K562 (cell line): ENCODE data around the gene RECK. TPM values are rescaled to one million over a fixed set of nuclear protein-coding genes. Genes with fewer than 3 reads are reported as not detected.

Experiments used
- ATAC-seq: fragments of 200-7000 bp; cut with Tn5 transposase; 3 replicates; pipeline ENCODE4 v1.9.1; 2020; ENCODE audit warnings: moderate library complexity
- BruUV-seq: library from RNA; stranded (reverse); fragments of 400-500 nt; replicated peaks from 2 replicates; lab custom pipeline; 2021; lab: Mats Ljungman, UMichigan
- CTCF ChIA-PET: fragments of 300-600 bp; formaldehyde crosslinking; extraction: SDS; loops from one replicate; lab custom pipeline; 2021; ENCODE audit warnings: low intra/inter-chr PET ratio; lab: Yijun Ruan, JAX
- POLR2A ChIA-PET: fragments of 300-600, 350-650 bp; sonication (Branson Sonifier 250); formaldehyde crosslinking; extraction: SDS; loops from one replicate; lab custom pipeline; 2021; ENCODE audit warnings: antibody characterized with exemption, inconsistent platforms; lab: Yijun Ruan, JAX
- DNase-seq, 4 experiments: peaks; one replicate each; pipeline versions ENCODE4 v3.0.0 to v3.0.0-alpha.2; 2011 to 2018; ENCODE audit warnings: low spot score in 3 of 4, mixed read lengths in 3 of 4; ENCODE audit errors: extremely low read depth in 1 of 4
- FAIRE-seq: peaks from 2 replicates; lab custom pipeline; 2011; peaks lifted over from hg19 to GRCh38; lab: Jason Lieb, UNC
- H2AFZ ChIP-seq: 2 replicates; pipeline ENCODE4 v1.6.0; 2011; ENCODE audit warnings: low read depth, low read length, control low read depth, inconsistent platforms
- H3K27ac ChIP-seq: fragments of 200-600 bp; 3 replicates; pipeline ENCODE4 v1.8.0; 2011; ENCODE audit warnings: low read depth, mild to moderate bottlenecking, control low read depth, inconsistent platforms, low read length, moderate library complexity, mixed read lengths; ENCODE audit errors: extremely low read depth
- H3K27me3 ChIP-seq, 2 experiments: fragments of 300-600 bp in 1 of 2; 2 replicates in 1 of 2; 3 replicates in 1 of 2; pipeline versions ENCODE4 v1.6.0 to v1.8.0; 2011; ENCODE audit warnings: inconsistent platforms in 2 of 2, low read length in 2 of 2, mild to moderate bottlenecking in 1 of 2, mixed read lengths in 1 of 2, moderate library complexity in 1 of 2; ENCODE audit not compliant: control insufficient read depth in 2 of 2, insufficient read depth in 2 of 2
- H3K36me3 ChIP-seq: fragments of 300-600 bp; 3 replicates; pipeline ENCODE4 v1.8.0; 2011; ENCODE audit warnings: mild to moderate bottlenecking, low read length, inconsistent platforms; ENCODE audit not compliant: control insufficient read depth, insufficient read depth
- H3K4me1 ChIP-seq, 2 experiments: fragments of 200-600 bp in 1 of 2; replicated peaks in 1 of 2; 2 replicates in 1 of 2; 3 replicates in 1 of 2; pipeline versions ENCODE4 v1.5.1 to v1.8.0; 2011; ENCODE audit warnings: inconsistent platforms in 2 of 2, low read length in 2 of 2, mild to moderate bottlenecking in 1 of 2, mixed read lengths in 1 of 2, moderate library complexity in 1 of 2; ENCODE audit not compliant: control insufficient read depth in 2 of 2, insufficient read depth in 2 of 2
- H3K4me2 ChIP-seq: 2 replicates; pipeline ENCODE4 v1.6.1; 2011; ENCODE audit warnings: low read length, control low read depth, inconsistent platforms, mixed read lengths; ENCODE audit not compliant: insufficient read depth
- H3K4me3 ChIP-seq: fragments of 200-600 bp; sonication (generic), shearing (Covaris generic); 2 replicates; pipeline ENCODE4 v1.5.1; 2016; ENCODE audit warnings: control low read depth, inconsistent platforms
- H3K79me2 ChIP-seq: fragments of 200-600 bp; 3 replicates; pipeline ENCODE4 v1.8.0; 2011; ENCODE audit warnings: low read length, inconsistent platforms; ENCODE audit not compliant: control insufficient read depth, insufficient read depth
- H3K9ac ChIP-seq, 2 experiments: 2 replicates each; pipeline versions ENCODE4 v1.6.0 to v1.6.1; 2011; ENCODE audit warnings: low read depth in 2 of 2, low read length in 2 of 2, control low read depth in 1 of 2, inconsistent platforms in 1 of 2, mild to moderate bottlenecking in 1 of 2, mixed read lengths in 1 of 2; ENCODE audit not compliant: insufficient read depth in 1 of 2
- H3K9me1 ChIP-seq: one replicate; pipeline ENCODE4 v1.6.0; 2011; ENCODE audit warnings: inconsistent platforms, mild to moderate bottlenecking, low read length, moderate library complexity; ENCODE audit not compliant: control insufficient read depth, insufficient read depth
- H3K9me3 ChIP-seq: replicated peaks from 2 replicates; pipeline ENCODE4 v1.5.1; 2011; ENCODE audit warnings: low read depth, low read length, inconsistent platforms; ENCODE audit not compliant: control insufficient read depth, insufficient read depth
- H4K20me1 ChIP-seq: replicated peaks from 2 replicates; pipeline ENCODE4 v1.6.1; 2011; ENCODE audit warnings: low read length, inconsistent platforms, mixed read lengths; ENCODE audit not compliant: control insufficient read depth, insufficient read depth
- CBX3 ChIP-seq, 2 experiments: IDR thresholded peaks; 1 replicate in 1 of 2; 2 replicates in 1 of 2; pipeline ENCODE4 v1.6.1; 2012; ENCODE audit warnings: inconsistent platforms in 2 of 2, low read length in 2 of 2, borderline replicate concordance in 1 of 2, control low read depth in 1 of 2
- EHMT2 ChIP-seq: fragments of 450-650 bp; IDR thresholded peaks from 2 replicates; pipeline ENCODE4 v1.6.1; 2018; ENCODE audit warnings: antibody characterized with exemption
- ELF1 ChIP-seq: fragments of 200-800 bp; sonication (Bioruptor generic); IDR thresholded peaks from 2 replicates; pipeline ENCODE4 v1.6.1; 2016; ENCODE audit warnings: missing genetic modification characterization, missing compliant biosample characterization
- HLTF ChIP-seq: fragments of 450-650 bp; IDR thresholded peaks from 2 replicates; pipeline ENCODE4 v1.6.1; 2016
- HOXB6 ChIP-seq: fragments of 250-450 bp; sonication (Bioruptor Pico); IDR thresholded peaks from 2 replicates; pipeline ENCODE4 v1.5.1; 2022; ENCODE audit warnings: mild to moderate bottlenecking, borderline replicate concordance
- KLF13 ChIP-seq: fragments of 450-650 bp; IDR thresholded peaks from 2 replicates; pipeline ENCODE4 v1.6.1; 2016; ENCODE audit warnings: missing genetic modification characterization, low read depth, mild to moderate bottlenecking, missing compliant biosample characterization, moderate library complexity, borderline replicate concordance
- NFIC ChIP-seq: fragments of 450-650 bp; IDR thresholded peaks from 2 replicates; pipeline ENCODE4 v1.6.1; 2017; ENCODE audit warnings: mild to moderate bottlenecking, inconsistent platforms
- PCBP2 ChIP-seq: fragments of 200-400 bp; formaldehyde crosslinking; IDR thresholded peaks from 2 replicates; pipeline ENCODE4 v1.6.1; 2018; ENCODE audit warnings: low read length, low read depth, mild to moderate bottlenecking, moderate library complexity; ENCODE audit not compliant: poor library complexity, severe bottlenecking
- PRMT5 ChIP-seq: sonication (generic); formaldehyde crosslinking; IDR thresholded peaks from 2 replicates; pipeline ENCODE4 v1.5.0; 2020; ENCODE audit warnings: missing genetic modification reagents
- SMAD2 ChIP-seq: fragments of 150-350 bp; IDR thresholded peaks from 2 replicates; pipeline ENCODE4 v1.6.1; 2014; ENCODE audit warnings: low read depth, mild to moderate bottlenecking, low read length
- WGBS: fragments of 100-300 bp; shearing (Covaris generic); methylation state at CpG from one replicate; pipeline ENCODE4 v1.1.6; 2016; ENCODE audit warnings: low coverage, mixed read lengths; ENCODE audit not compliant: insufficient coverage; ENCODE audit errors: missing lambda C conversion rate; 5-methylcytosine and 5-hydroxymethylcytosine counted together
- in situ Hi-C: fragments of 300-500 bp; cut with MboI; formaldehyde crosslinking; loops from 4 replicates; pipeline ENCODE4 v1.15.0; 2018; ENCODE audit warnings: inconsistent platforms, mixed read lengths
- intact Hi-C: fragments of 100-400 bp; cut with micrococcal nuclease; formaldehyde crosslinking; loops from 2 replicates; pipeline ENCODE4 v1.14.2; 2022
- polyA plus RNA-seq, 8 experiments: library from polyadenylated mRNA; depleted of rRNA in 4 of 8; stranded (reverse) in 5 of 8; unstranded in 3 of 8; fragments of >200 nt; fragmentation: Nextera tagmentation in 2 of 8; fragmentation: Illumina TruSeq in 1 of 8; extraction: Ambion mirVana in 2 of 8; extraction: Trizol in 1 of 8; gene quantifications; 2 replicates each; pipeline versions ENCODE4 v1.2.1 to v1.2.3, GENCODE V29; 2011 to 2014; ENCODE audit warnings: inconsistent platforms in 1 of 8, missing spikeins in 1 of 8
- total RNA-seq, 7 experiments: library from RNA; depleted of rRNA in 6 of 7; stranded (reverse); fragments of >200 nt in 6 of 7; fragmentation: Illumina TruSeq in 2 of 7; extraction: Trizol in 2 of 7; gene quantifications; 2 replicates each; pipeline versions ENCODE4 v1.2.1 to v1.2.3, GENCODE V29; 2011 to 2021; ENCODE audit warnings: low replicate concordance in 1 of 7
- TF ChIP-seq, protein P1 (sequence below), 2 experiments: fragments of 450-650 bp in 1 of 2; sonication (generic) in 1 of 2; formaldehyde crosslinking in 1 of 2; IDR thresholded peaks in 1 of 2; conservative IDR thresholded peaks in 1 of 2; 2 replicates each; pipeline versions ENCODE4 v1.6.1 to v1.8.1; 2016 to 2023; ENCODE audit warnings: mild to moderate bottlenecking in 2 of 2, moderate library complexity in 2 of 2, inconsistent platforms in 1 of 2, missing genetic modification reagents in 1 of 2
- TF ChIP-seq, protein P2 (sequence below), 2 experiments: IDR thresholded peaks; 2 replicates each; pipeline ENCODE4 v1.6.1; 2012; ENCODE audit warnings: improper control_type of control experiment in 2 of 2, low read depth in 2 of 2, low read length in 2 of 2, borderline replicate concordance in 1 of 2
- TF ChIP-seq, protein P3 (sequence below): fragments of 250-450 bp; sonication (Bioruptor Pico); IDR thresholded peaks from 2 replicates; pipeline ENCODE4 v1.4.0; 2020; ENCODE audit warnings: mild to moderate bottlenecking, moderate library complexity, borderline replicate concordance
- TF ChIP-seq, protein P4 (sequence below): sonication (generic); formaldehyde crosslinking; IDR thresholded peaks from 2 replicates; pipeline ENCODE4 v1.8.1; 2022; ENCODE audit warnings: missing genetic modification reagents

Gene RECK
- total and polyA plus RNA-seq, 9 of the 15 experiments (the other 6 are each of a cell fraction or from before 2014, with no cell fraction given): 0.04 to 0.36 (median 0.16) TPM

DNA sequence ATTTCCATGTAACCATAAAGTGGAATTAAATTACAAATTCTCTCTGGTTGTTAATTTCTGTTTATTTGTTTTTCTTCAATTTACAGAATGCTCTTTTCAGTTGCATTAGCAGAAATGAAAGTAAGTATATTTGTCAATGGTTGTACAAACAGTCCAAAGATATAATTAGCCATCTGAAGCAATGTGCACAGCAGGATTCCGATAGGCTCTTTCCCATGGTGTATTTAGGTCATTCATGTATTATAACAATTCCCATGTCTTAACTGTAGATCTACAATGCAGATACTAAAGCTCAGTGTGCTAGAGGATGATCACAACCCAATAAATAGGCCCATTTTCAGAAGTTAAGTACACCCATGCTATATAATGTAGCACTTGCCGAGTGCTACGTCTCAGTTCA is 43.8 kb downstream of the RECK start (continued):
- TF ChIP-seq, protein P1, sequence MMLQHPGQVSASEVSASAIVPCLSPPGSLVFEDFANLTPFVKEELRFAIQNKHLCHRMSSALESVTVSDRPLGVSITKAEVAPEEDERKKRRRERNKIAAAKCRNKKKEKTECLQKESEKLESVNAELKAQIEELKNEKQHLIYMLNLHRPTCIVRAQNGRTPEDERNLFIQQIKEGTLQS (IDR thresholded peaks at IDR 0.05): no peak
- TF ChIP-seq, protein P1 (CRISPR knock-in tag; conservative IDR thresholded peaks at IDR 0.05): no peak
- TF ChIP-seq KLF13: no peak
- no peak for TF ChIP-seq PCBP2
- TF ChIP-seq NFIC: no peak
- TF ChIP-seq, all 486 proteins: peak for 0

DNA sequence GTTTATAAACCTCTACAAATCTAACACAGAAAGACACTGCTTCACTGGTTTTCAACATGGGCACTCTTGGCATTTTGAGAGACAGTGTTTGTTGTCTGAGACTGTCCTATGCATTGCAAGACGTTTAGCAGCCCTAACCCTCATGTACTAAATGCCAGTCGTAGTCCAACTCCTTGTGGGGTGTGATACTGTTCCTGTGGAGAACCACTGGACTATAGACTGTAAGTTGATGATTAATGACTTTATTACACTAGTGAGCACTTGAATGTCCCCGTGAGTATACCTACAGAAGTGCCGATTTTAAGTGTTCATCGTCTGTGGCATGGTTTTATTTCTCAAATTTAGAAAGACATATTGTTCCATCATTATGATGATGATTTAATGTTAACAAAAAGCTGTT is 46.2 kb downstream of the RECK start:
- intact Hi-C loops (no loop called here), in situ Hi-C loops (no loop called here)
- CTCF ChIA-PET: no interaction called here
- 0% methylated on average over 4 of the region's 5 CpGs for WGBS
- H3K9ac ChIP-seq: no peak overlapping the region
- BruUV-seq: no TSS peak
- ATAC-seq: no peak
- no peak overlapping the region for H3K4me2 ChIP-seq
- no peaks in the 10 kb centered on the region for H3K9me1 ChIP-seq
- H3K36me3 ChIP-seq: no peaks in the 10 kb centered on the region
- H2AFZ ChIP-seq: no peak overlapping the region
- H3K27ac ChIP-seq: no peak overlapping the region
- no peaks in the 10 kb centered on the region for H4K20me1 ChIP-seq
- H3K4me1 ChIP-seq: no peaks in the 10 kb centered on the region
- H3K27me3 ChIP-seq: peaks cover 0 to 3% of the 10 kb centered on the region in 2 experiments; a peak in 3 of 5 replicates
- H3K79me2 ChIP-seq: no peaks in the 10 kb centered on the region
- no peaks in the 10 kb centered on the region for H3K9me3 ChIP-seq
- DNase-seq: no peak
- POLR2A ChIA-PET: no interaction called here
- H3K4me3 ChIP-seq: no peak overlapping the region
- FAIRE-seq: no peak
- no peak for TF ChIP-seq CBX3 (IDR thresholded peaks at IDR 0.05; ENCODE audit: borderline replicate concordance in 1 of 2, low read length in 2 of 2)
- no peak for TF ChIP-seq PRMT5
- TF ChIP-seq ELF1: no peak
- TF ChIP-seq, protein P2, sequence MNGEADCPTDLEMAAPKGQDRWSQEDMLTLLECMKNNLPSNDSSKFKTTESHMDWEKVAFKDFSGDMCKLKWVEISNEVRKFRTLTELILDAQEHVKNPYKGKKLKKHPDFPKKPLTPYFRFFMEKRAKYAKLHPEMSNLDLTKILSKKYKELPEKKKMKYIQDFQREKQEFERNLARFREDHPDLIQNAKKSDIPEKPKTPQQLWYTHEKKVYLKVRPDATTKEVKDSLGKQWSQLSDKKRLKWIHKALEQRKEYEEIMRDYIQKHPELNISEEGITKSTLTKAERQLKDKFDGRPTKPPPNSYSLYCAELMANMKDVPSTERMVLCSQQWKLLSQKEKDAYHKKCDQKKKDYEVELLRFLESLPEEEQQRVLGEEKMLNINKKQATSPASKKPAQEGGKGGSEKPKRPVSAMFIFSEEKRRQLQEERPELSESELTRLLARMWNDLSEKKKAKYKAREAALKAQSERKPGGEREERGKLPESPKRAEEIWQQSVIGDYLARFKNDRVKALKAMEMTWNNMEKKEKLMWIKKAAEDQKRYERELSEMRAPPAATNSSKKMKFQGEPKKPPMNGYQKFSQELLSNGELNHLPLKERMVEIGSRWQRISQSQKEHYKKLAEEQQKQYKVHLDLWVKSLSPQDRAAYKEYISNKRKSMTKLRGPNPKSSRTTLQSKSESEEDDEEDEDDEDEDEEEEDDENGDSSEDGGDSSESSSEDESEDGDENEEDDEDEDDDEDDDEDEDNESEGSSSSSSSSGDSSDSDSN (IDR thresholded peaks at IDR 0.05; ENCODE audit: borderline replicate concordance in 1 of 2, low read depth in 2 of 2, low read length in 2 of 2): no peak
- no peak for TF ChIP-seq EHMT2
- TF ChIP-seq, protein P3, sequence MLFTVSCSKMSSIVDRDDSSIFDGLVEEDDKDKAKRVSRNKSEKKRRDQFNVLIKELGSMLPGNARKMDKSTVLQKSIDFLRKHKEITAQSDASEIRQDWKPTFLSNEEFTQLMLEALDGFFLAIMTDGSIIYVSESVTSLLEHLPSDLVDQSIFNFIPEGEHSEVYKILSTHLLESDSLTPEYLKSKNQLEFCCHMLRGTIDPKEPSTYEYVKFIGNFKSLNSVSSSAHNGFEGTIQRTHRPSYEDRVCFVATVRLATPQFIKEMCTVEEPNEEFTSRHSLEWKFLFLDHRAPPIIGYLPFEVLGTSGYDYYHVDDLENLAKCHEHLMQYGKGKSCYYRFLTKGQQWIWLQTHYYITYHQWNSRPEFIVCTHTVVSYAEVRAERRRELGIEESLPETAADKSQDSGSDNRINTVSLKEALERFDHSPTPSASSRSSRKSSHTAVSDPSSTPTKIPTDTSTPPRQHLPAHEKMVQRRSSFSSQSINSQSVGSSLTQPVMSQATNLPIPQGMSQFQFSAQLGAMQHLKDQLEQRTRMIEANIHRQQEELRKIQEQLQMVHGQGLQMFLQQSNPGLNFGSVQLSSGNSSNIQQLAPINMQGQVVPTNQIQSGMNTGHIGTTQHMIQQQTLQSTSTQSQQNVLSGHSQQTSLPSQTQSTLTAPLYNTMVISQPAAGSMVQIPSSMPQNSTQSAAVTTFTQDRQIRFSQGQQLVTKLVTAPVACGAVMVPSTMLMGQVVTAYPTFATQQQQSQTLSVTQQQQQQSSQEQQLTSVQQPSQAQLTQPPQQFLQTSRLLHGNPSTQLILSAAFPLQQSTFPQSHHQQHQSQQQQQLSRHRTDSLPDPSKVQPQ: no peak
- TF ChIP-seq HOXB6 (CRISPR knock-in tag): no peak
- no peak for TF ChIP-seq SMAD2
- no peak for TF ChIP-seq HLTF
- TF ChIP-seq, protein P4, sequence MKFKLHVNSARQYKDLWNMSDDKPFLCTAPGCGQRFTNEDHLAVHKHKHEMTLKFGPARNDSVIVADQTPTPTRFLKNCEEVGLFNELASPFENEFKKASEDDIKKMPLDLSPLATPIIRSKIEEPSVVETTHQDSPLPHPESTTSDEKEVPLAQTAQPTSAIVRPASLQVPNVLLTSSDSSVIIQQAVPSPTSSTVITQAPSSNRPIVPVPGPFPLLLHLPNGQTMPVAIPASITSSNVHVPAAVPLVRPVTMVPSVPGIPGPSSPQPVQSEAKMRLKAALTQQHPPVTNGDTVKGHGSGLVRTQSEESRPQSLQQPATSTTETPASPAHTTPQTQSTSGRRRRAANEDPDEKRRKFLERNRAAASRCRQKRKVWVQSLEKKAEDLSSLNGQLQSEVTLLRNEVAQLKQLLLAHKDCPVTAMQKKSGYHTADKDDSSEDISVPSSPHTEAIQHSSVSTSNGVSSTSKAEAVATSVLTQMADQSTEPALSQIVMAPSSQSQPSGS (CRISPR knock-in tag): no peak
